IPS-15b (cell line): ENCODE results near the gene SNTG2.

Source experiments
- H3K27me3 ChIP-seq: one replicate; pipeline ENCODE4 v1.6.1; 2013; ENCODE audit warnings: low read length; ENCODE audit not compliant: control insufficient read depth, insufficient read depth
- H3K36me3 ChIP-seq: one replicate; pipeline ENCODE4 v1.6.1; 2013; ENCODE audit warnings: low read length; ENCODE audit not compliant: control insufficient read depth, insufficient read depth
- H3K4me1 ChIP-seq: one replicate; pipeline ENCODE4 v1.6.1; 2013; ENCODE audit warnings: mild to moderate bottlenecking, low read length; ENCODE audit not compliant: control insufficient read depth, insufficient read depth
- H3K4me3 ChIP-seq: one replicate; pipeline ENCODE4 v1.5.1; 2013; ENCODE audit warnings: low read depth, low read length
- H3K9ac ChIP-seq: one replicate; pipeline ENCODE4 v1.6.1; 2013; ENCODE audit warnings: low read depth, mild to moderate bottlenecking, low read length
- H3K9me3 ChIP-seq: one replicate; pipeline ENCODE4 v1.6.1; 2013; ENCODE audit warnings: mild to moderate bottlenecking, low read length; ENCODE audit not compliant: control insufficient read depth, insufficient read depth

Gene SNTG2

GRCh38 chr2:1265454-1265853 lies 314.8 kb downstream of the SNTG2 start:
- no peaks in the 10 kb centered on the region for H3K27me3 ChIP-seq
- H3K4me3 ChIP-seq = no peak overlapping the region
- H3K4me1 ChIP-seq = no peaks in the 10 kb centered on the region
- no peaks in the 10 kb centered on the region for H3K9me3 ChIP-seq
- H3K36me3 ChIP-seq = no peaks in the 10 kb centered on the region
- no peak overlapping the region for H3K9ac ChIP-seq

- H3K4me1 ChIP-seq = no peaks in the 10 kb centered on the region
- no peak overlapping the region for H3K9ac ChIP-seq
- H3K9me3 ChIP-seq = no peaks in the 10 kb centered on the region
- H3K27me3 ChIP-seq = no peaks in the 10 kb centered on the region
- no peaks in the 10 kb centered on the region for H3K36me3 ChIP-seq
- H3K4me3 ChIP-seq = no peak overlapping the region
These were observed 315.7 kb downstream of the SNTG2 start for GRCh38 chr2:1266351-1266750.

- no peaks in the 10 kb centered on the region for H3K27me3 ChIP-seq
- H3K36me3 ChIP-seq = no peaks in the 10 kb centered on the region
- H3K4me1 ChIP-seq = no peaks in the 10 kb centered on the region
- no peaks in the 10 kb centered on the region for H3K9me3 ChIP-seq
- H3K4me3 ChIP-seq = no peak overlapping the region
- no peak overlapping the region for H3K9ac ChIP-seq
These were observed 317.4 kb downstream of the SNTG2 start for GRCh38 chr2:1268034-1268433.

DNA sequence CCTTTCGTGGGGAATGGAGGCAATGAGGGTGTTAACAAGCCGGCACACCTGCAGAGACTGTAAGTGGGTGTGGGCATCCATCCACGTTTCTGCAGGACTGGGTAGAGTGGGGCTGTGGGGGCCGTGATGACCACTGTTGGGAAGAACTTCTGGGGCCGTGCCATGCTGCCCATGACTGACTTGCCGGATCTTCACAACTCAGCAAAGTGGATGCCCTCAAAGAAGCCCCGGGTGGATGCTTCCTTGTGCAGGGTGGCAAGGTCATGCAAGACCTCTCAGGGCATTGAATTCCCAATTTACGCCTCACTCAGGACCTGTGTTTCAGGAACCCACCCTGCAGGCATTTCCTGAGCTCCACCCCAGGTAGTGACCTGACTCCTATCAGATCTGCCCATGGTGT lies 319.2 kb downstream of the SNTG2 start:
- no peak overlapping the region for H3K4me3 ChIP-seq
- H3K9me3 ChIP-seq = no peaks in the 10 kb centered on the region
- H3K36me3 ChIP-seq = no peaks in the 10 kb centered on the region
- no peaks in the 10 kb centered on the region for H3K4me1 ChIP-seq
- H3K27me3 ChIP-seq = no peaks in the 10 kb centered on the region
- no peak overlapping the region for H3K9ac ChIP-seq

GRCh38 chr2:1272835-1273234 lies 322.2 kb downstream of the SNTG2 start:
- no peaks in the 10 kb centered on the region for H3K27me3 ChIP-seq
- H3K9me3 ChIP-seq = no peaks in the 10 kb centered on the region

GRCh38 chr2:1277634-1278033 lies 327.0 kb downstream of the SNTG2 start:
- Histone ChIP-seq H3K9me3 (no peaks in the 10 kb centered on the region), H3K27me3 (no peaks in the 10 kb centered on the region), H3K4me3 (no peak overlapping the region), H3K4me1 (no peaks in the 10 kb centered on the region), H3K36me3 (no peaks in the 10 kb centered on the region), H3K9ac (no peak overlapping the region)

More at GRCh38 chr2:1272835-1273234, 322.2 kb downstream of the SNTG2 start:
- Histone ChIP-seq H3K9ac (no peak overlapping the region), H3K4me3 (no peak overlapping the region), H3K4me1 (no peaks in the 10 kb centered on the region), H3K36me3 (no peaks in the 10 kb centered on the region)

GRCh38 chr2:1278125-1278524 lies 327.5 kb downstream of the SNTG2 start:
- Histone ChIP-seq H3K9me3 (no peaks in the 10 kb centered on the region), H3K27me3 (no peaks in the 10 kb centered on the region), H3K9ac (no peak overlapping the region), H3K36me3 (no peaks in the 10 kb centered on the region), H3K4me1 (peaks cover 2% of the 10 kb centered on the region), H3K4me3 (no peak overlapping the region)

GRCh38 chr2:1278861-1279260 lies 328.2 kb downstream of the SNTG2 start:
- peaks cover 2% of the 10 kb centered on the region for H3K4me1 ChIP-seq
- H3K9me3 ChIP-seq = no peaks in the 10 kb centered on the region
- no peaks in the 10 kb centered on the region for H3K36me3 ChIP-seq
- H3K9ac ChIP-seq = no peak overlapping the region
- H3K27me3 ChIP-seq = no peaks in the 10 kb centered on the region
- no peak overlapping the region for H3K4me3 ChIP-seq

DNA sequence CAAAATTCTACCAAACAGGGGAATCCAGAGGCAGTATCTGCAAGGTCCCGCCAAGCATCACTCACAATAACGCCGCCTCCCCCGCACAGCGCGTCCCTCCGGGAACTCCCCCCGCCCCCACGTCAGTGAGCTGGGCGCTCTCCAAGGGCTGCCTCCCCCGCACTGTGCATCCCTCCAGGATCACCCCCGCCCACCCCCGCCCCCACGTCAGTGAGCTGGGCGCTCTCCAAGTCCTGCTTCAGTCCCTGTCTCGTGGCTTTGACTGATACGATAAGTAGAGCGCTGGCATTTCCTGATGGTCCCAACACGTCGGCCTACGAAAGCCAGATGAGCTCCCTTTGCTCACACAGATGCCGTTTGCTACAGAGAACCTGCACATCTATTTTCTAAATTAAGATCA lies 331.9 kb downstream of the SNTG2 start:
- no peak overlapping the region for H3K4me3 ChIP-seq
- no peaks in the 10 kb centered on the region for H3K36me3 ChIP-seq
- H3K9me3 ChIP-seq = no peaks in the 10 kb centered on the region
- H3K9ac ChIP-seq = no peak overlapping the region
- no peaks in the 10 kb centered on the region for H3K27me3 ChIP-seq
- peaks cover 2% of the 10 kb centered on the region for H3K4me1 ChIP-seq

DNA sequence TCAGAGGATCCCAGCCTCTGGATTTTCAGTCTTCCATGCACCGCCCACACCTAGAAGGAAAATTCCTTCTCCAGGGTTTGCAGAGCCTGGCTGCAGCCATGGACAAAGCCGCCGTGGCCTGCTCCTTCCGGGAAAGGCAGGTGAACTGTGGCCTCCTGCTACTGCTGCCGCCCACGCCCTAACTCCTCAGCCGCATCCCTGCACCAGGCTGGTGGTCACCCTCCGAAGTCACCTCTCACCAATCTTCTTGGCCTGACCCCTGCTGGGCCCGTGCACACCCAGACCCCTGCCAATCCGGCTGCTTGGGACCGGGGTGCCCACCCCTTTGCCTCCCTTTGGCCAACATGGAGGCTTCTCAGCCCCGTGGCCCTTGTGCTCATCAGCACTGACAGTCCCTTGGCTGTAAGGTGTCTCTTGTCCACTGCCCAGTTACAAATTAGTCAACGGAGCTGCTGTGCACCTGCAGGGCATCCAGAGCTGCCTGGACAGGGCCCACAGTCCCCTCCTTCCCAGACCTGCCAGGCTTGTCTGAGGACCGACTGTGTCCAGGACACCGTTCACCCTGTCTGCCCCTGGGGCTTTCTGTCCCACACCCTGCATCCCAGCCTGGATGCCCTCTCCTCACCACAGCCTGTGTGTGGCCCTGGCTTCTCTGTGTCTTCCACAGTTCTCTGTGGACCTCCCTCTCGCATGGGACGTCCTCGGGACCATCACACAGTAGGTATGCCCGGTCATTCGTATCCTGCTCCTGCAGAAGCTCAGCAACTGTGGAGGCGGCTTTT lies 332.6 kb downstream of the SNTG2 start:
- H3K9me3 ChIP-seq = no peaks in the 10 kb centered on the region
- no peaks in the 10 kb centered on the region for H3K36me3 ChIP-seq
- no peaks in the 10 kb centered on the region for H3K27me3 ChIP-seq
- H3K4me3 ChIP-seq = no peak overlapping the region
- H3K9ac ChIP-seq = no peak overlapping the region
- H3K4me1 ChIP-seq = peaks cover 2% of the 10 kb centered on the region

GRCh38 chr2:1283871-1284270 lies 333.2 kb downstream of the SNTG2 start:
- Histone ChIP-seq H3K4me1 (peaks cover 2% of the 10 kb centered on the region), H3K4me3 (no peak overlapping the region), H3K27me3 (no peaks in the 10 kb centered on the region), H3K9ac (no peak overlapping the region), H3K36me3 (no peaks in the 10 kb centered on the region), H3K9me3 (no peaks in the 10 kb centered on the region)

GRCh38 chr2:1286929-1287328 lies 336.3 kb downstream of the SNTG2 start:
- Histone ChIP-seq H3K27me3 (no peaks in the 10 kb centered on the region), H3K9me3 (no peaks in the 10 kb centered on the region)

More at GRCh38 chr2:1286929-1287328, 336.3 kb downstream of the SNTG2 start:
- Histone ChIP-seq H3K9ac (no peak overlapping the region), H3K36me3 (no peaks in the 10 kb centered on the region), H3K4me3 (no peak overlapping the region), H3K4me1 (peaks cover 2% of the 10 kb centered on the region)
